Neutrophil (primary cell): ENCODE results near the gene NUP153.

Experiments used
- H3K27ac ChIP-seq: fragments of 200-600 bp; sonication (generic); 2 replicates; pipeline ENCODE4 v1.5.1; 2016; ENCODE audit warnings: mild to moderate bottlenecking, moderate library complexity
- H3K27me3 ChIP-seq: fragments of 200-600 bp; sonication (generic); 2 replicates; pipeline ENCODE4 v1.6.0; 2016; ENCODE audit warnings: mild to moderate bottlenecking
- H3K36me3 ChIP-seq: fragments of 200-600 bp; sonication (generic); 2 replicates; pipeline ENCODE4 v1.5.1; 2017
- H3K4me1 ChIP-seq, 2 experiments: fragments of 200-600 bp in 1 of 2; sonication (generic) in 1 of 2; 1 replicate in 1 of 2; 2 replicates in 1 of 2; pipeline versions ENCODE4 v1.5.1 to v1.6.1; 2013 to 2016; ENCODE audit warnings: low read depth in 1 of 2, low read length in 1 of 2, mild to moderate bottlenecking in 1 of 2, moderate library complexity in 1 of 2; ENCODE audit not compliant: control insufficient read depth in 1 of 2, insufficient read depth in 1 of 2
- H3K4me3 ChIP-seq, 2 experiments: fragments of 200-600 bp in 1 of 2; sonication (generic) in 1 of 2; 1 replicate in 1 of 2; 2 replicates in 1 of 2; pipeline ENCODE4 v1.5.1; 2013 to 2016; ENCODE audit warnings: low read depth in 1 of 2, low read length in 1 of 2, mild to moderate bottlenecking in 1 of 2, moderate library complexity in 1 of 2
- H3K9me3 ChIP-seq: fragments of 200-600 bp; sonication (generic); 2 replicates; pipeline ENCODE4 v1.5.1; 2016
- TF ChIP-seq, protein P1 (sequence below): fragments of 200-600 bp; sonication (generic); IDR thresholded peaks from 2 replicates; pipeline ENCODE4 v1.5.1; 2016; ENCODE audit warnings: antibody characterized with exemption

NUP153 gene

DNA sequence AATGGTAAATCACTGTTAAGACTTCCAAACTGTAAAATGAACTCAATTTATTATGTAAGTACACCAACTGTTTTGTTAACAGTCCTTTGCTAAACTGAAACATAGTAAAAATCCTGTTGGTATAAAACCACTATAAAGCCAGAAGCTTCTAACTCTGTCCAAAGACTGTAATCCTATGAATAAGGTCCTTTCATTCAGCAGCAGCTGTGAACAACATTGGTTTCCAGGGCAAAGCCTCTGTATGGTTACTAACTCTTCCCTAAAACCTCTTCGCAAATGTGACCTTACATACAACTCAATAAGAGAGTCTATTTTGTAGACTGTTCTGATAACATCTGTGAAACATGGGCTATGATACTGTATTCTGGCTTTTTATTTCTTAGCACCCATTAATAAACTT, 40.1 kb downstream of the NUP153 start:
- Histone ChIP-seq H3K36me3 (peaks cover 83% of the 10 kb centered on the region), H3K27ac (no peak overlapping the region)

DNA sequence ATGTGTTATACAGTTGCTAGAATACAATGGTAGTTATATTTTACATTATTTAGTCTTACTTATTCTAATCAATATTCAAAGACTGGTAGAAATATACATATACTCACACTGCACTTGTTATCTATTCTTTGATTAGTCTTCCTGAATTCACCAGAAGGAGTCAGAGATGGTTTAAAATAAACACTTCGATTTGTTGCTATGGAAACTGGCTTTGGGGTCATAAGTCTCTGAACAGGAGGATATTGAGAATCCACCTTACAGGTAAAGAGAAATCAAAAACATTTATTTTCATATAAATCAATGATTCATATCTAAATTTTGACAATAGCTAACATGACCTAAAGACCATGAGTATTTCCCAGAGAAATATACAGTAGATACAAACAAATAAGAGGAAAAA, 41.6 kb downstream of the NUP153 start:
- no peak overlapping the region for H3K27ac ChIP-seq

More for the DNA sequence above, 40.1 kb downstream of the NUP153 start:
- TF ChIP-seq, protein P1, sequence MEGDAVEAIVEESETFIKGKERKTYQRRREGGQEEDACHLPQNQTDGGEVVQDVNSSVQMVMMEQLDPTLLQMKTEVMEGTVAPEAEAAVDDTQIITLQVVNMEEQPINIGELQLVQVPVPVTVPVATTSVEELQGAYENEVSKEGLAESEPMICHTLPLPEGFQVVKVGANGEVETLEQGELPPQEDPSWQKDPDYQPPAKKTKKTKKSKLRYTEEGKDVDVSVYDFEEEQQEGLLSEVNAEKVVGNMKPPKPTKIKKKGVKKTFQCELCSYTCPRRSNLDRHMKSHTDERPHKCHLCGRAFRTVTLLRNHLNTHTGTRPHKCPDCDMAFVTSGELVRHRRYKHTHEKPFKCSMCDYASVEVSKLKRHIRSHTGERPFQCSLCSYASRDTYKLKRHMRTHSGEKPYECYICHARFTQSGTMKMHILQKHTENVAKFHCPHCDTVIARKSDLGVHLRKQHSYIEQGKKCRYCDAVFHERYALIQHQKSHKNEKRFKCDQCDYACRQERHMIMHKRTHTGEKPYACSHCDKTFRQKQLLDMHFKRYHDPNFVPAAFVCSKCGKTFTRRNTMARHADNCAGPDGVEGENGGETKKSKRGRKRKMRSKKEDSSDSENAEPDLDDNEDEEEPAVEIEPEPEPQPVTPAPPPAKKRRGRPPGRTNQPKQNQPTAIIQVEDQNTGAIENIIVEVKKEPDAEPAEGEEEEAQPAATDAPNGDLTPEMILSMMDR, result no peak
- Histone ChIP-seq H3K27me3 (no peaks in the 10 kb centered on the region), H3K9me3 (no peaks in the 10 kb centered on the region), H3K4me1 (no peaks in the 10 kb centered on the region), H3K4me3 (no peak overlapping the region)

DNA sequence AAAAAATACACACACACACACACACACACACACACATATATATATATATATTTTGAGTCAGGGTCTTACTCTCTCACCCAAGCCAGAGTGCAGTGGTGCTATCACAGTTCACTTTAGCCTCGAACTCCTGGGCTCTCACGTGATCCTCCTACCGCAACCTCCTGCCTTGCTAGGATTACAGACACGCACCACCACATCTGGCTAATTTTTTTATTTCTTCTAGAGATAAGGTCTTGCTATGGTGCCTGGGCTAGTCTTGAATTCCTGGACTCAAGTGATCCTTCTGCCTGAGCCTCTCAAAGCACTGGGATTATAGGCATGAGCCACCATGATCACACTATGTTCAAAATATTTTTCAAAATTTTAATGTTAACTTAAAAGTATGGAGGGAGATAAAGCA, 43.5 kb downstream of the NUP153 start:
- H3K4me3 ChIP-seq, result no peak overlapping the region
- H3K4me1 ChIP-seq, result no peaks in the 10 kb centered on the region
- no peak overlapping the region for H3K27ac ChIP-seq
- peaks cover 91% of the 10 kb centered on the region for H3K36me3 ChIP-seq
- H3K9me3 ChIP-seq, result no peaks in the 10 kb centered on the region
- H3K27me3 ChIP-seq, result no peaks in the 10 kb centered on the region
- TF ChIP-seq, protein P1, result no peak

More for the DNA sequence above, 41.6 kb downstream of the NUP153 start:
- Histone ChIP-seq H3K27me3 (no peaks in the 10 kb centered on the region), H3K4me1 (no peaks in the 10 kb centered on the region), H3K4me3 (no peak overlapping the region), H3K9me3 (no peaks in the 10 kb centered on the region), H3K36me3 (peaks cover 90% of the 10 kb centered on the region)
- TF ChIP-seq, protein P1, result no peak

DNA sequence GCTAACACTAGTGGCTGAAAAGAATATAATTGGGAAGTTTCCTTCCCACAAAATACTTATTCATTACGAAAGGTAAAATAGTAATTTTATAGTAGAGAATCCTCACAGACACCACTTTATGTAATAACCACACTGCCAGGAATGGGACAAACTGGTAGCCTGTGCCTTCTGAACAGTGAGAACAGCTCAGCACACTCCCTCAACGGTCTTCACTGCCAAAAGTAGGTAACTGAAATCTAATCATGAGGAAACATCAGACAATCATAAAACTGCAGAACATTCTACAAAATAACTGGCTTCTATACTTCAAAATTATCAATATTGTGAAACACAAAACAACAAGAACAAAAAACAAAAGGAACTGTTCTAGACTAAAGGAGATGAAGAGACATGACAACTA, 44.1 kb downstream of the NUP153 start:
- Histone ChIP-seq H3K4me3 (no peak overlapping the region), H3K27ac (no peak overlapping the region), H3K4me1 (no peaks in the 10 kb centered on the region), H3K36me3 (peaks cover 89% of the 10 kb centered on the region), H3K27me3 (no peaks in the 10 kb centered on the region), H3K9me3 (no peaks in the 10 kb centered on the region)
- TF ChIP-seq, protein P1, result no peak

DNA sequence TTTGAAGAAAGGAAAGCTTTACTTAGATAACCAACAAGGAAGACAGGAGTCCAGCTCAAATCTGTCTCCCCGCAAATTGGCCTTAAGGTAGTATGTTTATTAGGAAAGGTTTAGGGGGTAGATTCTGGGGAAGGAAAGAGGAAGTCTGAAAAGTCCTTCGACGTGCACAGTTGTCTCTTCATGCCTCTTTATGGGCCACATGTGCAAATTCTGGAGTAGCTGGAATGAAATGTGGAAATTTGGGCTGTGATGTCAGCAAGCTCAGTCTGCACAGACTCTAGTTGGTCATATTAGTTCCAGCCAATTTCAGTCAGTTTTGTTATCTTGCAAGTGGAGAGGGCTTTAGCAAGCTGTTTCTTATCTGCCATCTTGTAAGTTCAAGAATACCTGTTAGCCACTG, 50.1 kb downstream of the NUP153 start:
- no peaks in the 10 kb centered on the region for H3K4me1 ChIP-seq
- H3K27ac ChIP-seq, result no peak overlapping the region
- H3K36me3 ChIP-seq, result peaks cover 71% of the 10 kb centered on the region
- no peaks in the 10 kb centered on the region for H3K9me3 ChIP-seq
- H3K4me3 ChIP-seq, result no peak overlapping the region
- H3K27me3 ChIP-seq, result no peaks in the 10 kb centered on the region
- TF ChIP-seq, protein P1, result no peak

DNA sequence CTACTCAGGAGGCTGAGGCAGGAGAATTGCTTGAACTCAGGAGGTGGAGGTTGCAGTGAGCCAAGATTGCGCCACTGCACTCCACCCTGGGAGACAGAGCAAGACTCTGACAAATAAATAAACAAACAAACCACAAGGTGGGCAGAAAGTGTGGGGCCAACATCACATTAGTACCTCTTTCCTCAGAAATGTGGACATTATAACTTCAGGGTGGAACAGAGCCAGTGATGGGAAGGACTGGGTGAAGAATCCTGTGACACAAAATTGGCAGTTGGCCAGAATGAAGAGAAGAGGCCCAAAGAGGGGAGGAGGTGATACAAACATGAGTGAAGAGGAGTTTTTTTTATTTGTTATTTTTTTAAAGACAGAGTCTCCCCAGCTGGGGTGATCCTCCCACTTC, 50.6 kb downstream of the NUP153 start:
- H3K27ac ChIP-seq, result no peak overlapping the region
- H3K36me3 ChIP-seq, result peaks cover 67% of the 10 kb centered on the region
- no peaks in the 10 kb centered on the region for H3K4me1 ChIP-seq
- H3K4me3 ChIP-seq, result no peak overlapping the region
- TF ChIP-seq, protein P1, result no peak
- H3K9me3 ChIP-seq, result no peaks in the 10 kb centered on the region
- no peaks in the 10 kb centered on the region for H3K27me3 ChIP-seq
